ENCODE data around the gene NOS2.
"Not testable (repeated sequence)": the region's sequence is repeated elsewhere in the genome, so short reads cannot be mapped to it uniquely, and the experiment has no call there.

Gene NOS2

GRCh38 chr17:27840688-27841087, 40.4 kb upstream of the NOS2 start:
- Mint-ChIP-seq H3K36me3 (ENCODE audit: low read depth) (no peaks in the 10 kb centered on the region), H3K4me3 (no peak overlapping the region), H3K4me1 (peaks cover 13% of the 10 kb centered on the region), H3K27ac (no peak overlapping the region), H3K27me3 (ENCODE audit: low read depth) (peaks cover 3% of the 10 kb centered on the region), H3K9me3 (no peaks in the 10 kb centered on the region)
- TF ChIP-seq CTCF (IDR thresholded peaks at IDR 0.05; ENCODE audit: unreplicated experiment in 3 of 3) = no peak

GRCh38 chr17:27840406-27840678, 40.0 kb upstream of the NOS2 start:
- not testable (repeated sequence) for H3K36me3 Mint-ChIP-seq (ENCODE audit: low read depth); H3K4me3 Mint-ChIP-seq; H3K9me3 Mint-ChIP-seq; H3K27ac Mint-ChIP-seq; H3K4me1 Mint-ChIP-seq; H3K27me3 Mint-ChIP-seq (ENCODE audit: low read depth)

- not testable (repeated sequence) for H3K36me3 Mint-ChIP-seq (ENCODE audit: low read depth); H3K27ac Mint-ChIP-seq; H3K4me3 Mint-ChIP-seq; H3K9me3 Mint-ChIP-seq; H3K27me3 Mint-ChIP-seq (ENCODE audit: low read depth); H3K4me1 Mint-ChIP-seq
These were observed 39.5 kb upstream of the NOS2 start for GRCh38 chr17:27839571-27840405.

GRCh38 chr17:27838607-27839006, 38.3 kb upstream of the NOS2 start:
- not testable (repeated sequence) for H3K4me1 Mint-ChIP-seq; H3K27ac Mint-ChIP-seq; H3K4me3 Mint-ChIP-seq; H3K36me3 Mint-ChIP-seq (ENCODE audit: low read depth); H3K9me3 Mint-ChIP-seq; H3K27me3 Mint-ChIP-seq (ENCODE audit: low read depth)

GRCh38 chr17:27837769-27838168, 37.4 kb upstream of the NOS2 start:
- not testable (repeated sequence) for H3K9me3 Mint-ChIP-seq; H3K27me3 Mint-ChIP-seq (ENCODE audit: low read depth); H3K4me1 Mint-ChIP-seq; H3K4me3 Mint-ChIP-seq; H3K27ac Mint-ChIP-seq; H3K36me3 Mint-ChIP-seq (ENCODE audit: low read depth)

- peaks cover 5% of the 10 kb centered on the region for H3K4me1 Mint-ChIP-seq
- H3K4me3 Mint-ChIP-seq = no peak overlapping the region
- H3K27me3 Mint-ChIP-seq (ENCODE audit: low read depth) = peaks cover 4% of the 10 kb centered on the region
- TF ChIP-seq CTCF (IDR thresholded peaks at IDR 0.05; ENCODE audit: unreplicated experiment in 3 of 3) = no peak
- no peaks in the 10 kb centered on the region for H3K36me3 Mint-ChIP-seq (ENCODE audit: low read depth)
- no peak overlapping the region for H3K27ac Mint-ChIP-seq
- peaks cover 3% of the 10 kb centered on the region for H3K9me3 Mint-ChIP-seq
These were observed 36.3 kb upstream of the NOS2 start for GRCh38 chr17:27836651-27837050.

GRCh38 chr17:27834571-27834970, 34.2 kb upstream of the NOS2 start:
- Mint-ChIP-seq H3K9me3 (peaks cover 3% of the 10 kb centered on the region), H3K4me1 (no peaks in the 10 kb centered on the region), H3K36me3 (ENCODE audit: low read depth) (no peaks in the 10 kb centered on the region), H3K27me3 (ENCODE audit: low read depth) (peaks cover 4% of the 10 kb centered on the region), H3K4me3 (no peak overlapping the region), H3K27ac (no peak overlapping the region)
- TF ChIP-seq CTCF (IDR thresholded peaks at IDR 0.05; ENCODE audit: unreplicated experiment in 3 of 3) = no peak

- Mint-ChIP-seq H3K36me3 (ENCODE audit: low read depth) (no peaks in the 10 kb centered on the region), H3K27me3 (ENCODE audit: low read depth) (peaks cover 9% of the 10 kb centered on the region), H3K4me1 (no peaks in the 10 kb centered on the region), H3K9me3 (peaks cover 3% of the 10 kb centered on the region), H3K27ac (no peak overlapping the region), H3K4me3 (no peak overlapping the region)
- TF ChIP-seq CTCF (IDR thresholded peaks at IDR 0.05; ENCODE audit: unreplicated experiment in 3 of 3) = no peak
These were observed 32.5 kb upstream of the NOS2 start for GRCh38 chr17:27832831-27833230.

- not testable (repeated sequence) for H3K4me1 Mint-ChIP-seq; H3K36me3 Mint-ChIP-seq (ENCODE audit: low read depth); H3K27ac Mint-ChIP-seq; H3K4me3 Mint-ChIP-seq; H3K9me3 Mint-ChIP-seq; H3K27me3 Mint-ChIP-seq (ENCODE audit: low read depth)
These were observed 29.6 kb upstream of the NOS2 start for GRCh38 chr17:27829888-27830287.

GRCh38 chr17:27829143-27829711, 28.9 kb upstream of the NOS2 start:
- H3K4me3 Mint-ChIP-seq; H3K4me1 Mint-ChIP-seq; H3K36me3 Mint-ChIP-seq (ENCODE audit: low read depth); H3K27ac Mint-ChIP-seq; H3K27me3 Mint-ChIP-seq (ENCODE audit: low read depth); H3K9me3 Mint-ChIP-seq: not testable (repeated sequence)

Measured in nephron (organoid).